Naive thymus-derived CD8-positive, alpha-beta T cell (primary cell): ENCODE data around the gene IGDCC3. TPM values are rescaled to one million over a fixed set of nuclear protein-coding genes. Genes with fewer than 3 reads are reported as not detected.

Source experiments
- ATAC-seq, 2 donors: fragments of 150-1000 bp; cut with Tn5 transposase in 1 of 2; sonication (Bioruptor Pico), chemical (Tn5 transposase) in 1 of 2; 1 replicate in 1 of 2; 2 replicates in 1 of 2; pipeline ENCODE4 v1.10.0; 2021; ENCODE audit warnings: mild to moderate bottlenecking in 2 of 2, moderate library complexity in 2 of 2
- POLR2A ChIA-PET: fragments of 350-600 bp; sonication (Branson Sonifier 250); formaldehyde crosslinking; loops from one replicate; lab custom pipeline; 2021; ENCODE audit warnings: antibody characterized with exemption; lab: Charles Lee
- DNase-seq, 10 donors: peaks; one replicate each; pipeline versions ENCODE4 v3.0.0 to v3.0.0-alpha.2; 2020 to 2022
- H3K27ac Mint-ChIP-seq, 10 donors: one replicate each; pipeline ENCODE4 v1.8.0; 2020 to 2022; ENCODE audit warnings: mild to moderate bottlenecking in 10 of 10, mixed read lengths in 10 of 10, moderate library complexity in 4 of 10, inconsistent platforms in 1 of 10
- H3K27me3 Mint-ChIP-seq, 5 donors: one replicate each; pipeline ENCODE4 v1.8.0; 2021 to 2022; ENCODE audit warnings: mixed read lengths in 5 of 5
- H3K36me3 Mint-ChIP-seq, 3 donors: one replicate each; pipeline ENCODE4 v1.8.0; 2020 to 2022; ENCODE audit warnings: mixed read lengths in 3 of 3, mild to moderate bottlenecking in 2 of 3, inconsistent platforms in 1 of 3
- H3K4me1 Mint-ChIP-seq, 4 donors: one replicate each; pipeline ENCODE4 v1.8.0; 2021 to 2022; ENCODE audit warnings: mixed read lengths in 4 of 4
- H3K4me3 Mint-ChIP-seq, 10 donors: one replicate each; pipeline ENCODE4 v1.8.0; 2020 to 2022; ENCODE audit warnings: mild to moderate bottlenecking in 10 of 10, mixed read lengths in 10 of 10, moderate library complexity in 6 of 10, inconsistent platforms in 1 of 10
- H3K9me3 Mint-ChIP-seq, 9 donors: one replicate each; pipeline ENCODE4 v1.8.0; 2020 to 2022; ENCODE audit warnings: mixed read lengths in 9 of 9, mild to moderate bottlenecking in 3 of 9, inconsistent platforms in 1 of 9, moderate library complexity in 1 of 9
- polyA plus RNA-seq, 3 donors: library from polyadenylated mRNA; unstranded; fragments of 300-500 nt; fragmentation: Illumina TruSeq; gene quantifications; one replicate each; pipeline ENCODE4 v1.2.3, GENCODE V29; 2021
- total RNA-seq, 8 experiments: library from RNA in 2 of 8; stranded (reverse) in 2 of 8; gene quantifications; one replicate each; pipeline ENCODE4 v1.2.3 and lab custom pipeline; 2021 to 2026

Gene IGDCC3
- total and polyA plus RNA-seq, 5 experiments from 2014 or later, result not detected

DNA sequence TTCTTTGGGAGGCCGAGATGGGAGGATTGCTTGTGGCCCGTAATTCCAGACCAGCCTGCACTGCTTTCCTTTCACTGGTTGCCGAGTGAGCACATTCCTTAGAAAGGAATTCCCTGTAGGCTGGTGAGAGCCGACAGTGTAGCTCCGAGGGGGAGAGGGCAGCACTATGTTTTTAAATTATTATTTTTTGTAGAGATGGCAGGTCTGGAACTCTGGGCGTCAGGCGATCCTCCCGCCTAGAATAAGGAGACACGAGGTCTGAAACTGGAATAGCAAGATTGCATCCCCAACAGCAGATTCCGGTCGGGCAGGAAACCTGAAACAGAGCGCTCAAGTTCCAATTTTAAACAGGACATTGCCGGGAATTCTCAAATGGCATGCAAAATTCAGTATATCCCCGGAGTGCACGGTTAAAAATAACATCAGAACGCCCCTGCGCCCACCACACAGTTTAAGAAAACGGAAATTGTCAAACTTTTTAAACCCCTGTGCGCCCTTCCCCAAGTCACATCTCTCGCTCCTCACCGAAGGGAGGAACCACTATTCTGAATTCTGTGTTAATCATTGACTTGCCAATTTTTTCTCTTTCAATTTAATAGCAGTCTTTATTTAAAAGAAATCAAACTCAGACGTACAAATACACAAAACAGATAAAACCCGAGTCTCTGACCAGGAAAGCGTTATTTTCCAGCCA lies 74.0 kb downstream of the IGDCC3 start:
- Mint-ChIP-seq H3K27me3 (no peaks in the 10 kb centered on the region), H3K36me3 (no peaks in the 10 kb centered on the region), H3K4me1 (peaks cover 15 to 46% (median 29%) of the 10 kb centered on the region in 4 donors), H3K4me3 (peak overlapping the region; percentile 95 to 98 (median 96)), H3K27ac (peak overlapping the region; percentile 97 to 100 (median 98)), H3K9me3 (peaks cover 0 to 4% (median 0%) of the 10 kb centered on the region in 9 donors)
- DNase-seq, result no peak
- peak; percentile 1 to 20 for ATAC-seq
- POLR2A ChIA-PET, result interaction anchor here (0.9 to 3.3 kb wide), 12 partner anchors 8 to 992 kb away, joined by 3 to 78 read pairs (median 7); partner anchors contain the start of genes CLPX, PARP16, PDCD7 and RAB11A

DNA sequence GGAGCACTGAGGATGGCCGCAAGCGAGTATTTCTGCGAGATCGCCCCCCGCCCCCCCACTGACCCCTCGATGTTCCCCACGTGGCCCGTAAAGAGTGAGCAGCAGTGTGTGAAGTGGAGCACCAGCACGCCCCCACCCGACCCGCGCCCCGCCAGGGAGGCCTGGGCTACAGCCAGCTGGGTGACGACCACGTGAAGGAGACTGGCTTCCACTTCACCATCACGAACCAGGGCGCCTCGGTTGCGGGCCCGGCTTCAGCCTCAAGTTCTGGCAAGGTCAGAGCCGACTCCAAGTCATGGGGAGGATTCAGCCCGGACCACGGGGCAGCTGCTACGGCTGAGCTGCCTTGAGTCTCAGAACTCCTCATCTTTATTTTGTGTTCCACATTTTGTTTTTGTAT lies 75.7 kb downstream of the IGDCC3 start:
- H3K36me3 Mint-ChIP-seq, result no peaks in the 10 kb centered on the region
- no peaks in the 10 kb centered on the region for H3K27me3 Mint-ChIP-seq
- H3K9me3 Mint-ChIP-seq, result peaks cover 0 to 4% (median 0%) of the 10 kb centered on the region in 9 donors
- no peak for ATAC-seq
- H3K4me1 Mint-ChIP-seq, result peaks cover 17 to 61% (median 40%) of the 10 kb centered on the region in 4 donors
- peak overlapping the region in 2 of 10 donors; percentile 19 to 100 for H3K27ac Mint-ChIP-seq
- DNase-seq, result no peak
- POLR2A ChIA-PET, result interaction anchor here (1.3 kb wide), 1 partner anchor 15 kb away, joined by 4 read pairs; the partner anchor contains the start of gene PARP16
- H3K4me3 Mint-ChIP-seq, result no peak overlapping the region

DNA sequence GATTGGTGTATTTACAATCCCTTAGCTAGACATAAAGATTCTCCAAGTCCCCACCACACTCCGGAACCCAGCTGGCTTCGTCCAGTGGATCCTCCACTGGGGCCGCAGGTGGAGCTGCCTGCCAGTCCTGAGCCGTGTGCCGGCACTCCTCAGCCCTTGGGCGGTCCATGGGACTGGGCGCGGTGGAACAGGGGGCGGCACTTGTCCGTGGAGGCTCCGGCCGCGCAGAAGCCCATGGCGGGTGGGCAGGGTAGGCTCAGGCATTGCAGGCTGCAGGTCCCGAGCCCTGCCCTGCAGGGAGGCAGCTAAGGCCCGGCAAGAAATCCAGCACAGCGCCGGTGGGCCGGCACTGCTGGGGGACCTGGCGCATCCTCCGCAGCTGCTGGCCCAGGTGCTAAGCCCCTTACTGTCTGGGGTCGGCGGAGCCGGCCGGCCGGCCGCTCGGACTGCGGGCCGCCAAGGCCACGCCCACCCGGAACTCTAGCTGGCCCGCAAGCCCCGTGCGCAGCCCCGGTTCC lies 76.8 kb downstream of the IGDCC3 start:
- H3K4me3 Mint-ChIP-seq, result peak overlapping the region in 1 of 10 donors; percentile 95
- peak overlapping the region in 5 of 10 donors; percentile 93 to 98 (median 97) for H3K27ac Mint-ChIP-seq
- no peaks in the 10 kb centered on the region for H3K27me3 Mint-ChIP-seq
- no peak for ATAC-seq
- H3K36me3 Mint-ChIP-seq, result no peaks in the 10 kb centered on the region
- no peak for DNase-seq
- H3K4me1 Mint-ChIP-seq, result peaks cover 21 to 62% (median 46%) of the 10 kb centered on the region in 4 donors
- POLR2A ChIA-PET, result interaction anchor here (1.8 to 6.9 kb wide), 2 partner anchors 15 to 115 kb away, joined by 11 to 93 read pairs; partner anchors contain the start of genes CLPX and PARP16
- H3K9me3 Mint-ChIP-seq, result peaks cover 0 to 4% (median 0%) of the 10 kb centered on the region in 9 donors

DNA sequence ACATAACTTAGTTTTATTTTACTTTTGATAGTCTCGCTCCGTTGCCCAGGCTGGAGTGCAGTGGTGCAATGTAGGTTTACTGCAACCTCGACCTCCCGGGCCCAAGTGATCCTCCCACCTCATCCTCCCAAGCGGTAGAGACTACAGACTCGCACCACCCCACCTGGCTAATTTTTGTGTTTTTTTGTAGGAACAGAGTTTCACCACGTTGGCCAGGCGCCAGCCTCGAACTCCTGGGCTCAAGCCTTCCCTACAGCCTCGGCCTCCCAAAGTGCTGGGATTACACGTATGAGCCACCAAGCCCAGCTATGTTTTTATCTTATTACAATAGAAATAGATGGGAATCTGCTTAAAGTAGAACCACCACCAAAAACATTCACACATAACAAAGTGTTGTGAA lies 79.1 kb downstream of the IGDCC3 start:
- Mint-ChIP-seq H3K27ac (peak overlapping the region in 8 of 10 donors; percentile 35 to 98 (median 88)), H3K36me3 (no peaks in the 10 kb centered on the region), H3K4me1 (peaks cover 17 to 52% (median 37%) of the 10 kb centered on the region in 4 donors), H3K9me3 (peaks cover 0 to 4% (median 0%) of the 10 kb centered on the region in 9 donors), H3K27me3 (no peaks in the 10 kb centered on the region), H3K4me3 (peak overlapping the region; percentile 67 to 95 (median 82))
- ATAC-seq, result no peak
- POLR2A ChIA-PET, result interaction anchor here (1.8 to 6.9 kb wide), 2 partner anchors 13 to 24 kb away, joined by 7 to 93 read pairs; partner anchors contain the start of gene PARP16
- no peak for DNase-seq

DNA sequence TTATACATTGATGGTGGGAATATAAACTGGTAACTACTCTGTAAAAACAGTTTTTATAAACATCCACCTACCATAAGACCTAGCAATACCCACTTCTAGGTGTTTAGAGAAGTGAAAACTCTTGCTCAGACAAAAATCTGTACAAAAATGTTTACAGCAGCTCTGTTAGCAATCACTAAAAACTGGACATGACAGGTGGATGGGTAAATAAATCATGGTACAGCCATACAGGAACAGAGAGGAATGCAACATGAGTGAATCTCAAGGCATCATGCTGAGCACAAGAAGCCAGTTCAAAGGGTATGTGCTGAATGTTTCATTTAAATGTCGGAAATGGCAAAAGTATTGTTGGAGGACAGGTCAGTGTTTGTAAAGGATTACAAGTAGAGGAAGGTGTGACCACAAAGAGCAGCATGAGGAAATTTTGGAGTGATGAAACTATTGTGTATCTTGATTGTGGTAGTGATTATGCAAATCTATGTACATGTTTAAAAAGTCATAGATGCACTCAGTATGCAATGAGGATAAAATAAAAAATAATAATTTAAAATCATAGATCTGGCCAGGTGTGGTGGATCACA lies 84.8 kb downstream of the IGDCC3 start:
- ATAC-seq (no peak), DNase-seq (no peak)
- Mint-ChIP-seq H3K4me1 (peaks cover 9 to 38% (median 21%) of the 10 kb centered on the region in 4 donors), H3K9me3 (no peaks in the 10 kb centered on the region), H3K27ac (no peak overlapping the region), H3K27me3 (no peaks in the 10 kb centered on the region), H3K36me3 (no peaks in the 10 kb centered on the region), H3K4me3 (peak overlapping the region in 1 of 10 donors; percentile 3)
- POLR2A ChIA-PET, result interaction anchor here (0.5 to 1.4 kb wide), 2 partner anchors 8 to 133 kb away, joined by 3 to 4 read pairs; no protein-coding TSS in a partner anchor

DNA sequence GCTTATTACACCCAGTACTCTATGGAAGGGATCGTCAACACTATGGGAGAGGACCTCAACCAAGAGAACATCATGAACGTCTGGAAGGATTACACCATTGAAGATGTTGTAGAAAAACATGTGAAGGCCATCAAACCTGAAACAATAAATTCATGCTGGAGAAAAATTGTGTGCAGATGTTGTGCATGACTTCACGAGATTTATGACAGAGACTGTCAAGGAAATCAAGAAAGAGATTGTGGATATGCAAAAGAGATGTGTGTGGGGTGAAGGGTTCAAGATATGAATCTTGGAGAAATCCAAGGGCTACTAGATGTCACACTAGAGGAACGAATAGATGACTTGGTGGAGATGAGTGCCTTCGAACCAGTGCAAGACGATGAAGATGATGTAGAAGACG lies 87.6 kb downstream of the IGDCC3 start:
- H3K4me3 Mint-ChIP-seq, result no peak overlapping the region
- ATAC-seq (no peak), DNase-seq (no peak)
- H3K9me3 Mint-ChIP-seq, result no peaks in the 10 kb centered on the region
- POLR2A ChIA-PET, result interaction anchor here (0.7 kb wide), 1 partner anchor 15 kb away, joined by 3 read pairs; the partner anchor contains the start of gene RNU5B-1
- no peaks in the 10 kb centered on the region for H3K27me3 Mint-ChIP-seq
- peak overlapping the region in 2 of 10 donors; percentile 46 to 53 for H3K27ac Mint-ChIP-seq
- H3K36me3 Mint-ChIP-seq, result no peaks in the 10 kb centered on the region
- peaks cover 10 to 36% (median 26%) of the 10 kb centered on the region in 4 donors for H3K4me1 Mint-ChIP-seq

DNA sequence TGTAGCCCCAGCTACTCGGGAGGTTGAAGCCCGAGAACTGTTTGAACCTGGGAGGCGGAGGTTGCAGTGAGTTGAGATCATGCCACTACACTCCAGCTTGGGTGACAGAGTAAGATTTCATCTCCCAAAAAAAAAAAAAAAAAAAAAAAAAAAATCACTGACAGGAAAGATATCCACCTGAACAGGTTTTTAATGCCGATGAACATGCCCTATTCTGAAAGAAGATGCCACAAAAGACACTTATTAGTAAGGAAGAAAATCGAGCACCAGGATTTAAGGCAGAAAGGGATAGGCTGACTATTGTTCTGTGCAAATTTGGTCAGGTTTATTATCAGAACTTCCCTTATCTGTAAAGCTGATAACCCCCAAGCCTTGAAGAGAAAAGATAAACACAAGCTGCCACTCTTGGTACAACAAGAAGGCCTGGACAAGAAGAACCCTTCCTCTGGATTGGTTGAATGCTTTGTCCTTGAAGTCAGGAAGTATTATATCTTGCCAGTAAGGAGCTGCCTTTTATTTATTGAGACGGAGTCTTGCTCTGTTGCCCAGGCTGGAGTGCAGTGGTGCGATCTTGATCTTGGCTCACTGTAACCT lies 88.4 kb downstream of the IGDCC3 start:
- Mint-ChIP-seq H3K27ac (peak overlapping the region in 1 of 10 donors; percentile 43), H3K27me3 (no peaks in the 10 kb centered on the region), H3K4me3 (no peak overlapping the region), H3K9me3 (no peaks in the 10 kb centered on the region), H3K36me3 (peaks cover 0 to under 1% (median 0%) of the 10 kb centered on the region in 3 donors), H3K4me1 (peaks cover 10 to 37% (median 27%) of the 10 kb centered on the region in 4 donors)
- DNase-seq (no peak), ATAC-seq (no peak)
- POLR2A ChIA-PET, result interaction anchor here (0.7 kb wide), 2 partner anchors 15 to 879 kb away, joined by 3 to 8 read pairs; partner anchors contain the start of gene RNU5B-1

DNA sequence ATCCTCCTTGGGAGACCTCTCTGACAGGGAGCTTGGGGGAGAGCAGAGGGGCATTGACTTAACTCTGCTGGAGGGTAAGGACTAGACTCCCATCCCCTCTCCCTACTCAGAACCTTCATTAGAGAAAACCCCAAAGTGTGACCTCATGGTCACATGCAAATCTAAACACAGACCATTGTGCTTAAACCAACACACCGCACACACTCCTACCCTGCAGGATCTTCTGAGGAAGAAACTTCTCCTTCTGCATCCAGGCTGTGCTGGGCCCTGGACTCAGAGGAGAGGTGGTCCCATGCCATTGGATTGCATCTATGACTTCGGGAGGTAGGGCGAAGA lies 90.3 kb downstream of the IGDCC3 start:
- Mint-ChIP-seq H3K36me3 (peaks cover 0 to 12% (median 2%) of the 10 kb centered on the region in 3 donors), H3K27me3 (no peaks in the 10 kb centered on the region), H3K4me1 (peaks cover 16 to 46% (median 41%) of the 10 kb centered on the region in 4 donors), H3K9me3 (no peaks in the 10 kb centered on the region), H3K4me3 (peak overlapping the region; percentile 84 to 93 (median 89)), H3K27ac (peak overlapping the region; percentile 83 to 96 (median 93))
- DNase-seq, result no peak
- no peak for ATAC-seq
- POLR2A ChIA-PET, result interaction anchor here (0.7 to 5.0 kb wide), 8 partner anchors 9 to 462 kb away, joined by 3 to 93 read pairs (median 21); partner anchors contain the start of genes CLPX, PIF1, RNU5A-1 and RNU5B-1

DNA sequence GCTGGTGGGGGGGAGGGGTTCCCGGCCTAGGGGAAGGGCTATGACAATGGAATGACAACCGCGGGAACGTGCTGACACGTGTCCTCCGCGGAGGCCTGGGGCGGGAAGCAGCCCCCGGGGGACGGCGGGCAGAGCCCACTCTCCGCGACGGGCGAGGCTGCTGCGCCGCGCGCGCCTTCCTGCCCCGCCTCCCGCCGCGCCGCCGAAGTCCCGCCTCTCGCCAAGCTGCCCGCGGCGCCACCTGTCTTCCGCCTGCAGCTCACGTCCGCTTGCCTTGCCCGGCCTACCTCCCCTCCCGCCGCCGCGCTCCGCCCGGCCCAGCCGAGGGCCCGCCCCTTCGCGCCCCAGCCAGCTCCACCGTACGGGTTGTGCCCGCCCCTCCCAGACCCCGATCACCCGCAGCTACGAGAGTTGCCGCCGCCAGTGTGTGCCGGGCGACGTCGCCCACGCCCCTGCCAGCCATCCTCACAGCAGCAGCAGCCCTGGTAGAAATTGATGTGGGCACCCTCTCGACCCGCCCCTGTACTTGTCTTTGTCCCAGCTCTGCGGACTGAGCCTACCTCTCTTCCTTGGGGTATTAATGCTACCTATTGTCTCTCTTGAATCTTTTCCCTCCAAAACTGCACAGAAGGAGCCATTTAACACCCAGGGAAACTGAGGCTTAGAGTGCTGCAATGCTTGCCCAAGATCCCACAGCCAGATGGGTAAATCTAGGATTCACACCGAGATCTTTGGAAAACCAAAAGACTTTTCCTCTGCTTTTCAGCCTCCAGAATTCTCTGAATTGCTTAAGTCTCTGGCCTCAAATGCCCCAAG lies 90.9 kb downstream of the IGDCC3 start, which contains the start of gene PARP16:
PARP16 (minus strand) TSS at position 180 of the 816 bp plus-strand sequence. CDS start 457 bp downstream, outside the sequence.
- H3K36me3 Mint-ChIP-seq, result peaks cover 0 to 16% (median 6%) of the 10 kb centered on the region in 3 donors
- H3K4me1 Mint-ChIP-seq, result peaks cover 20 to 51% (median 47%) of the 10 kb centered on the region in 4 donors
- no peaks in the 10 kb centered on the region for H3K9me3 Mint-ChIP-seq
- H3K27ac Mint-ChIP-seq, result peak within 1 kb of the TSS; percentile 83 to 96 (median 93)
- DNase-seq, result peak; percentile 83 to 95 (median 89)
- POLR2A ChIA-PET, result interaction anchor here (0.5 to 5.0 kb wide), 12 partner anchors 9 to 505 kb away, joined by 3 to 93 read pairs (median 4); partner anchors contain the start of genes CLPX, DENND4A, PIF1 and RNU5A-1
- no peaks in the 10 kb centered on the region for H3K27me3 Mint-ChIP-seq
- peak; percentile 95 for ATAC-seq
- H3K4me3 Mint-ChIP-seq, result peak within 1 kb of the TSS; percentile 84 to 93 (median 89)

DNA sequence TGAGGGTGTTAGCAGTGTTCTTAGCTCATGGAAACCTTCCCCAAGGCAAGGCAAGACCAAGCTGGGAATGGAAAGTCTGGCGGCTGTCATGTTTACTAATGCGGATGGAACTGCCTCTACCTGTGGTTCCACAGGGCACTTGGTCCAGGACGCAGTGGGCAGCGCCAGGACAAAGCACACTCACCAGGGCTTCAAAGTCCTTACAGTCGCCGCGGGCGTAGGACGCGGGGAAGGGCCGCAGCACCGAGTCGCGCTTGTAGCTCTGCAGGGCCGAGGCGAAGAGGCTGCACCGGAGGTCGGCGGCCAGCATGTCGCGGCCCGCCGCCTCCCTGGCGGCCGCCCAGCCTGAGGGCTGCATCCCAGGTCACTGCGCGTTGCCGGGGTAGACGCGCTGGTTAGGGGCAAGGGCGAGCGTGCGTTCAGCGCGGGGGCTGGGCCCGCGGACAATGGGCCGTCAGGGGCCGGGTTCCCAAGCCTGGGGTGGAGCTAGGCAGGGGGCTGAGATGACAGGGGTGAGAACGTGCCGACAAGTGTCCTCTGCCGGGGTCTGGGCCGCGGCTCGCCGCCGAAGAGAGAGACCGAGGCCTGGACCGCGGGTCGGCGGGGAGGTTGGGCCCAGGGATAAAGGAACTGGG lies 91.6 kb downstream of the IGDCC3 start:
- ATAC-seq (peak; percentile 13 to 32), DNase-seq (peak in 2 of 10 donors; percentile 19 to 24)
- no peaks in the 10 kb centered on the region for H3K9me3 Mint-ChIP-seq
- H3K27ac Mint-ChIP-seq, result peak overlapping the region; percentile 82 to 95 (median 91)
- peaks cover 0 to 16% (median 6%) of the 10 kb centered on the region in 3 donors for H3K36me3 Mint-ChIP-seq
- H3K27me3 Mint-ChIP-seq, result no peaks in the 10 kb centered on the region
- peaks cover 20 to 55% (median 49%) of the 10 kb centered on the region in 4 donors for H3K4me1 Mint-ChIP-seq
- H3K4me3 Mint-ChIP-seq, result peak overlapping the region; percentile 84 to 93 (median 89)
- POLR2A ChIA-PET, result interaction anchor here (0.5 to 5.0 kb wide), 11 partner anchors 8 to 506 kb away, joined by 3 to 93 read pairs (median 4); partner anchors contain the start of genes CLPX, DENND4A, RNU5A-1 and RNU5B-1
